ENCODE data around the gene SYNPO. TPM values are rescaled to one million over a fixed set of nuclear protein-coding genes. Genes with fewer than 3 reads are reported as not detected.

The SYNPO gene
- polyA plus RNA-seq, 6 donors from 2014 or later = 0.75 to 1.9 (median 1.4) TPM

DNA sequence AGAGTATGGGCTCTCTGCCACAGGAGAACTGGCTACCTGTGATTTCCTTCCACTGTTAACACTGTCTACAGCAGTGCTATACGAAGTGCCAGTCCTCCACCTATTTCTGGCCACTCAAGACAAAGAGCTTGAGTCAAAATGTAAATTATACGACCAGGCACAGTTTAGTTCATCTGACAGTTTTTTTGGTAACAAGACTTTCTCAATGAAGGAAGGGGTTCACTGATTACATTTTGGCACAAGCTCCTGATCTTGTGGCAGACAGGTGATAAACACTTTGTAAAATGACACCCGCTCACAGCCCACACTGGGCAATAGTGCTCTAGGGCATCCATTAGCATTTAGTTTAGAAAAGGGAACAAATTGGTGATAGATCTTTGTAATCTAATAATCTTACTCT is 51.8 kb downstream of the SYNPO start:
- no peaks in the 10 kb centered on the region for H3K9me3 Mint-ChIP-seq
- no peak for DNase-seq
- peaks cover 25 to 46% of the 10 kb centered on the region in 2 donors for H3K36me3 Mint-ChIP-seq
- H3K4me3 Mint-ChIP-seq = no peak overlapping the region
- H3K4me1 Mint-ChIP-seq = no peaks in the 10 kb centered on the region
- ATAC-seq (ENCODE audit: low read depth in 2 of 2) = no peak
- H3K27ac Mint-ChIP-seq = no peak overlapping the region
- H3K27me3 Mint-ChIP-seq = no peaks in the 10 kb centered on the region

DNA sequence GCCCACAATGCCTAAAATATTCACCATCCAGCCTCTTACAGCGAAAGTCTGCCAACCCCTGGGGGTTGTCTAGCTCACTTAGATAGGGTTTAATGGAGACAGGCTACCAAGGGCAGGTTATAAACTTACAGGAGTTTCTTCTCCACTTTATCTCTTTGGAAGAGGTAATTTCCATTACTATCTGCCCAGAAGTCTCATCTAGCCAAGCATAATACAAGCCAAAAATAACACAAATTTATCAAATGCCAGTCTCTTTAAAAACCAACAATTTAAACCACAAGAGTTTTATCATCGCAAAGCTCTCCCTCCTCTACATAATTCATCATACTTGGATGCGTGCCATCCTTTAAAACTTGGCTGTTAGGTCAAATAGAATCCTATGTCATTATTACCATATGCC is 54.2 kb downstream of the SYNPO start:
- no peaks in the 10 kb centered on the region for H3K9me3 Mint-ChIP-seq
- DNase-seq (no peak), ATAC-seq (ENCODE audit: low read depth in 2 of 2) (no peak)
- H3K27ac Mint-ChIP-seq = no peak overlapping the region
- no peaks in the 10 kb centered on the region for H3K27me3 Mint-ChIP-seq
- H3K4me1 Mint-ChIP-seq = no peaks in the 10 kb centered on the region
- H3K4me3 Mint-ChIP-seq = no peak overlapping the region
- peaks cover 17 to 40% of the 10 kb centered on the region in 2 donors for H3K36me3 Mint-ChIP-seq

DNA sequence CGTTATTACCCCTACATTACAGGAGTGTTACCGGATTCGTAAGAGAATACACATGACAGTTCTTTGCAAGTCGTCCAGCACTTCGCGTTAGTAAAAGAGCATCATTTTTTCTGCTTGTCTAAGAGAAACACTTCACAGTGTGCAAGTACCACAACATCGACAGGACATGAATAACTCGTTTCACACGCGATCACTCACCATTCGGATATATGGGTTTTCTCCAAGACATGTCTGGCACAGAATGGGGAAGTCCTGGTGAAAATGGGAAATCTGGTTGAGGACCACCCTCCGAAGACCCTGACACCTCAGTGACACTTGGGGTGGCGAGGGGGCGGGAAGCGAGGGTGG is 59.8 kb downstream of the SYNPO start:
- ATAC-seq (ENCODE audit: low read depth in 2 of 2) (no peak), DNase-seq (no peak)
- Mint-ChIP-seq H3K36me3 (peaks cover 0 to 10% of the 10 kb centered on the region in 2 donors), H3K4me3 (no peak overlapping the region), H3K9me3 (no peaks in the 10 kb centered on the region), H3K27ac (no peak overlapping the region), H3K4me1 (no peaks in the 10 kb centered on the region), H3K27me3 (no peaks in the 10 kb centered on the region)

DNA sequence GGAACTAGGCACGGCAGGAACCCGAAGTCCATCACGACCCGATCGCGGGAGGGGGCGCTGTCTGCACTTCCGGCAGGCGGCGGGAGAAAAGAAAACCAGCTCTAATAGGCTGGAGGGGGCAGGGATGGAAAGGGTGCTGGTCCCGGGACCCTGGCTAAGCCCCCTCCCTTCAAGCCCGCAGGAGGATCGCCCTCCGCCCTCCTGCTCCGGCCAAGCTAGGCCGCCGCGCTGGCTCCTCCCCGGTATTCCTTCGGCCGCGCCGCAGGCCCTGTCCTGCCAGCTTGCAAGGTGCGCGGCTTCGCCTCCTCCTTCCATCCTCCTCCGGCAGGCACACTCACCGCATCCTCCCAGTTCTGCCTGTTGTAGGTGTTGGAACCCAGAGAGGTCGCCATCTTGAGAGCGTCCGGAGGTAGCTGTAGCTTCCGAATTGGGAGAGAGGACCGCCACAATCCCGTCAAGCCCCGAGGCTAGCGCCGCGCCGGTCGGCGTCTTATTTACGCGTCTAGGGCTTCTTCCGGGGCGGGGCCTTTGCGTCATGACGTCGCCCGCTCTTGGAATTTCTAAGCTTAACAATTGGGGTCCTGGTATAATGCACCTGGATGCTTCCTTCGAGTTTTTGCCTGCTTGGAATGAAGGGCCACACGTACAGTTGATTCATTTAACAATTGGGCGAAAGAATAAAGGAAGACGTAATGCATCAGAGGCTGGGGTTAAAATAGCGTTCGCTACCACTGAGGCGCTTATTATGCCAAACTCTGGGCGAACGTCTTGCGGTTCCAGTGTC is 60.3 kb downstream of the SYNPO start, which contains the start of gene RBM22:
Gene RBM22, minus strand, starts transcription at position 469 of the 784 bp plus-strand sequence. Its CDS starts 77 bp downstream, at position 392.
- DNase-seq (peak; percentile 88), ATAC-seq (ENCODE audit: low read depth in 2 of 2) (peak; percentile 96)
- Mint-ChIP-seq H3K36me3 (peaks cover 0 to 6% of the 10 kb centered on the region in 2 donors), H3K4me3 (no peak within 1 kb of the TSS), H3K27me3 (no peaks in the 10 kb centered on the region), H3K27ac (peak within 1 kb of the TSS in 1 of 6 donors; percentile 83), H3K9me3 (no peaks in the 10 kb centered on the region), H3K4me1 (no peaks in the 10 kb centered on the region)

DNA sequence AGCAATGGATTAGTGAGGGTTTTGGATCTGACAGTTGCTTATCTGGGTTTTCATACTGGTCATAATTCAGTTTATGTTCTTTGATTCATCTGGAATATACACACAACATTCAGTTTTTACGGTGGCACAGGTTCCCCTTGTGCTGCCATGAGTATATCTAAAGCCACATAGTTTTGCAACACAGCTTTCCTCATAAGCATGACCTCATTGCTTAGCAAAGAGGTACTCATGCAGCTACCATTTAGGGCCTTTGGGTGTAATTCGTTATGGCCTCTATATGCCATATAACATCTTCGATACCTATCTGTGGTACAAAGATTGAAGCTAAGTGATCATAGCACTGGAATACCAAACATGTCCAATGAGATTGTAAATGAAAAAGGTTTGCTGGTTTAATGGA is 63.3 kb downstream of the SYNPO start:
- ATAC-seq (ENCODE audit: low read depth in 2 of 2) (no peak), DNase-seq (no peak)
- no peaks in the 10 kb centered on the region for H3K27me3 Mint-ChIP-seq
- H3K4me1 Mint-ChIP-seq = no peaks in the 10 kb centered on the region
- H3K36me3 Mint-ChIP-seq = peaks cover 0 to 14% of the 10 kb centered on the region in 2 donors
- no peaks in the 10 kb centered on the region for H3K9me3 Mint-ChIP-seq
- no peak overlapping the region for H3K4me3 Mint-ChIP-seq
- H3K27ac Mint-ChIP-seq = peak overlapping the region in 1 of 6 donors; percentile 44

DNA sequence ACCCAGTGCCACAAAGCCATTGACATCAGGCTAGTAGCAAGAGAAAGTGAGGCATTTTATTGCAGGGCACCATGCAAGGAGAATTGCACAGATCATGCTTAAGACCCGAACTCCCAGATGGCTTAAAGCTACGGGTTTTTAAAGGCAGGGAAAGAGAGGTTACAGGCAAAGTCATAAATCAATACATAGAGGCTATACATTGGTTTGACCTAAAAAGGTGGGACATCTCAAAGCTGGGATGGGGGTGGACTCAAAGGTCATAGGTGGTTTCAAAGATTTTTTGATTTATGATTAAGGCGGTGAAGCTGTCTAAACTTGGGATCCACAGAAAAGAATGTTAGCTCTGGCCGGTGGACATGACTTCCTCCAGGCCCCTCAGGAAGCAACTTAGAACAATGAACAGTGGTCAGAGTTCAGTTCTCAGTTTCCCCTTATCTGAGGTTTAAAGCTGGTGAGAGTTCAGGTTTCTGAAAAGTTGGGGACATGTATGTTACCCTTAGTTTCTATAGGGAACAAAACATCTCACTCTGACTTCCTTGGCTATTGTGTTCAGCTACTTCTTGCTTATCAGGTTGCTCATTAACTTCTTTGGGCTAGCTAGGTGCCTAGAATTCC is 66.4 kb downstream of the SYNPO start:
- peaks cover 8 to 21% of the 10 kb centered on the region in 2 donors for H3K36me3 Mint-ChIP-seq
- ATAC-seq (ENCODE audit: low read depth in 2 of 2) = no peak
- no peaks in the 10 kb centered on the region for H3K4me1 Mint-ChIP-seq
- no peaks in the 10 kb centered on the region for H3K27me3 Mint-ChIP-seq
- H3K27ac Mint-ChIP-seq = no peak overlapping the region
- no peak for DNase-seq
- no peaks in the 10 kb centered on the region for H3K9me3 Mint-ChIP-seq
- H3K4me3 Mint-ChIP-seq = no peak overlapping the region

Other genes starting within 250 kb of the SYNPO start
- over 10,000 TPM; 22,737 to 35,313 (median 25,671) TPM for gene CD74, start 227.8 kb upstream of the SYNPO start, polyA plus RNA-seq (ENCODE audit: low read depth in 6 of 6)
- gene RPS14, start 190.9 kb upstream of the SYNPO start, polyA plus RNA-seq (ENCODE audit: low read depth in 6 of 6) = 1,000 to 10,000 TPM; 4,594 to 6,671 (median 5,653) TPM
- gene NDST1, start 132.5 kb upstream of the SYNPO start, polyA plus RNA-seq (ENCODE audit: low read depth in 6 of 6) = 1 to 10 TPM in 2 of 6 donors, under 1 TPM in 4; 0.38 to 1.8 (median 0.73) TPM
- under 1 TPM in 3 of 6 donors, not detected in 3; 0.11 to 0.20 (median 0.12) TPM for gene MYOZ3, start 20.6 kb downstream of the SYNPO start, polyA plus RNA-seq (ENCODE audit: low read depth in 6 of 6)
- gene RBM22, start 60.4 kb downstream of the SYNPO start, polyA plus RNA-seq (ENCODE audit: low read depth in 6 of 6) = 10 to 100 TPM; 72.8 to 94.3 (median 80.6) TPM
- 10 to 100 TPM in 5 of 6 donors, 1 to 10 TPM in 1; 4.9 to 17.9 (median 12.0) TPM for gene DCTN4, start 118.4 kb downstream of the SYNPO start, polyA plus RNA-seq (ENCODE audit: low read depth in 6 of 6)
- 1 to 10 TPM in 1 of 6 donors, under 1 TPM in 3, not detected in 2; 0.35 to 1.1 (median 0.74) TPM for gene SMIM3, start 138.1 kb downstream of the SYNPO start, polyA plus RNA-seq (ENCODE audit: low read depth in 6 of 6)
- 1 to 10 TPM in 3 of 6 donors, under 1 TPM in 2, not detected in 1; 0.26 to 2.8 (median 1.1) TPM for gene IRGM, start 205.9 kb downstream of the SYNPO start, polyA plus RNA-seq (ENCODE audit: low read depth in 6 of 6)

Measured in naive B cell (primary cell).